ENCODE results near the gene PAX5. TPM values are rescaled to one million over a fixed set of nuclear protein-coding genes. Genes with fewer than 3 reads are reported as not detected.

Gene PAX5
- total and polyA plus RNA-seq, 2 donors (not counting 1 experiment from before 2014, with no cell fraction given) = not detected

- no peak for DNase-seq (ENCODE audit: low read depth in 2 of 2)
- H3K4me3 ChIP-seq (replicated peaks in 1 of 4; ENCODE audit: control extremely low read depth in 1 of 4, insufficient read depth in 1 of 4, low read depth in 3 of 4, low read length in 4 of 4) = no peak overlapping the region
These were observed 137.8 kb downstream of the PAX5 start for GRCh38 chr9:36896296-36896695.

GRCh38 chr9:36895744-36896260 is 138.3 kb downstream of the PAX5 start:
- no peak for DNase-seq (ENCODE audit: low read depth in 2 of 2)
- peaks cover 24% of the 10 kb centered on the region for H3K27me3 ChIP-seq (ENCODE audit: control insufficient read depth, insufficient read depth, low read length)

More at GRCh38 chr9:36896296-36896695, 137.8 kb downstream of the PAX5 start:
- H2AFZ ChIP-seq (ENCODE audit: low read length) = no peak overlapping the region
- no peak overlapping the region for H3K27ac ChIP-seq (ENCODE audit: insufficient read depth, low read length)
- no peaks in the 10 kb centered on the region for H3K36me3 ChIP-seq (ENCODE audit: control insufficient read depth, insufficient read depth, low read length)
- H3K27me3 ChIP-seq (ENCODE audit: control insufficient read depth, insufficient read depth, low read length) = peaks cover 22% of the 10 kb centered on the region
- H3K4me1 ChIP-seq (ENCODE audit: control insufficient read depth, extremely low read depth, insufficient read depth, low read length) = no peaks in the 10 kb centered on the region
- H3K4me2 ChIP-seq (ENCODE audit: extremely low read depth, insufficient read depth, low read length) = no peak overlapping the region
- TF ChIP-seq EZH2 (IDR thresholded peaks at IDR 0.05; ENCODE audit: low read length, missing control alignments) = no peak
- TF ChIP-seq CTCF (conservative IDR thresholded peaks at IDR 0.05 in 1 of 2, IDR thresholded peaks at IDR 0.05 in 1 of 2; ENCODE audit: low read depth in 1 of 2, low read length in 2 of 2) = no peak
- H3K79me2 ChIP-seq (ENCODE audit: control insufficient read depth, insufficient read depth, low read length) = no peaks in the 10 kb centered on the region
- no peak overlapping the region for H3K9ac ChIP-seq (ENCODE audit: insufficient read depth, low read length)
- H4K20me1 ChIP-seq (ENCODE audit: control insufficient read depth, extremely low read depth, insufficient read depth, low read length) = no peaks in the 10 kb centered on the region
- no peaks in the 10 kb centered on the region for H3K9me3 ChIP-seq (ENCODE audit: control insufficient read depth, insufficient read depth, low read depth, low read length)

GRCh38 chr9:36894695-36895310 is 139.3 kb downstream of the PAX5 start:
- Histone ChIP-seq H3K36me3 (ENCODE audit: control insufficient read depth, insufficient read depth, low read length) (no peaks in the 10 kb centered on the region), H3K4me2 (ENCODE audit: extremely low read depth, insufficient read depth, low read length) (no peak overlapping the region), H3K79me2 (ENCODE audit: control insufficient read depth, insufficient read depth, low read length) (no peaks in the 10 kb centered on the region), H3K27me3 (ENCODE audit: control insufficient read depth, insufficient read depth, low read length) (peaks cover 24% of the 10 kb centered on the region), H2AFZ (ENCODE audit: low read length) (no peak overlapping the region), H4K20me1 (ENCODE audit: control insufficient read depth, extremely low read depth, insufficient read depth, low read length) (no peaks in the 10 kb centered on the region), H3K27ac (ENCODE audit: insufficient read depth, low read length) (no peak overlapping the region), H3K9ac (ENCODE audit: insufficient read depth, low read length) (no peak overlapping the region), H3K9me3 (ENCODE audit: control insufficient read depth, insufficient read depth, low read depth, low read length) (no peaks in the 10 kb centered on the region), H3K4me1 (ENCODE audit: control insufficient read depth, extremely low read depth, insufficient read depth, low read length) (no peaks in the 10 kb centered on the region), H3K4me3 (replicated peaks in 1 of 4; ENCODE audit: control extremely low read depth in 1 of 4, insufficient read depth in 1 of 4, low read depth in 3 of 4, low read length in 4 of 4) (no peak overlapping the region)
- TF ChIP-seq CTCF (conservative IDR thresholded peaks at IDR 0.05 in 1 of 2, IDR thresholded peaks at IDR 0.05 in 1 of 2; ENCODE audit: low read depth in 1 of 2, low read length in 2 of 2) (no peak), EZH2 (IDR thresholded peaks at IDR 0.05; ENCODE audit: low read length, missing control alignments) (no peak)
- no peak for DNase-seq (ENCODE audit: low read depth in 2 of 2)

More at GRCh38 chr9:36895744-36896260, 138.3 kb downstream of the PAX5 start:
- Histone ChIP-seq H3K27ac (ENCODE audit: insufficient read depth, low read length) (no peak overlapping the region), H3K9ac (ENCODE audit: insufficient read depth, low read length) (no peak overlapping the region), H4K20me1 (ENCODE audit: control insufficient read depth, extremely low read depth, insufficient read depth, low read length) (no peaks in the 10 kb centered on the region), H3K4me3 (replicated peaks in 1 of 4; ENCODE audit: control extremely low read depth in 1 of 4, insufficient read depth in 1 of 4, low read depth in 3 of 4, low read length in 4 of 4) (no peak overlapping the region), H3K4me1 (ENCODE audit: control insufficient read depth, extremely low read depth, insufficient read depth, low read length) (no peaks in the 10 kb centered on the region), H2AFZ (ENCODE audit: low read length) (no peak overlapping the region), H3K4me2 (ENCODE audit: extremely low read depth, insufficient read depth, low read length) (no peak overlapping the region), H3K79me2 (ENCODE audit: control insufficient read depth, insufficient read depth, low read length) (no peaks in the 10 kb centered on the region), H3K36me3 (ENCODE audit: control insufficient read depth, insufficient read depth, low read length) (no peaks in the 10 kb centered on the region), H3K9me3 (ENCODE audit: control insufficient read depth, insufficient read depth, low read depth, low read length) (no peaks in the 10 kb centered on the region)
- TF ChIP-seq EZH2 (IDR thresholded peaks at IDR 0.05; ENCODE audit: low read length, missing control alignments) (no peak), CTCF (conservative IDR thresholded peaks at IDR 0.05 in 1 of 2, IDR thresholded peaks at IDR 0.05 in 1 of 2; ENCODE audit: low read depth in 1 of 2, low read length in 2 of 2) (no peak)
